HT1080 (cell line): Measurements from ENCODE around the gene SLC35E4. TPM values are rescaled to one million over a fixed set of nuclear protein-coding genes. Genes with fewer than 3 reads are reported as not detected.

Experiments
- DNase-seq: peaks from one replicate; pipeline ENCODE4 v3.0.0-alpha.2; 2015; ENCODE audit warnings: low read depth
- total RNA-seq: library from RNA; depleted of rRNA; stranded (reverse); fragments of >200 nt; shearing (Covaris generic); gene quantifications from 2 replicates; pipeline ENCODE4 v1.2.3, GENCODE V29; 2014; rRNA removed

Gene SLC35E4
- total RNA-seq, 1 experiment from 2014 or later = 40.0 TPM

- no peak for DNase-seq
Measured at GRCh38 chr22:30687358-30687757, 51.8 kb downstream of the SLC35E4 start.

GRCh38 chr22:30689622-30690021 lies 54.0 kb downstream of the SLC35E4 start:
- no peak for DNase-seq

DNA sequence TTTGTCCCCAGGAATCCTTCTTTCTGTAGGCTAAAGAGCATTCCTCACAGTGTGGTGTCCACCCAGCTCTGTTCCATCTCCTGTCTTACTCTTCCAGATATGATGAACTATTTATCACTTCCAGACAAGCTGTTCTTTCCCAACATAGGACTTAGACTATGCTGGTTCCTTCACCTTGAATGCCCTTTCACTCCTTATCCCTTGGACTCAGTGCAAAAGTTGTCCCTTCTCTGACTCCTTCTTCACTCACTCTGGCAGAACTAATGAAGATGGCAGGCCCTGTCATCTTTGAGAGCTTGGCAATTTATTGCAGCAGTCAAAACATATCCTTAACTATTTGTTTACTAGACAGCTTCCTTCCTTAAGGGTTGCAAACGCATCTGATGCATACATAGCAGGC lies 55.6 kb downstream of the SLC35E4 start:
- DNase-seq = no peak

- DNase-seq = peak; percentile 15
Measured at GRCh38 chr22:30694171-30694639, 58.6 kb downstream of the SLC35E4 start.

DNA sequence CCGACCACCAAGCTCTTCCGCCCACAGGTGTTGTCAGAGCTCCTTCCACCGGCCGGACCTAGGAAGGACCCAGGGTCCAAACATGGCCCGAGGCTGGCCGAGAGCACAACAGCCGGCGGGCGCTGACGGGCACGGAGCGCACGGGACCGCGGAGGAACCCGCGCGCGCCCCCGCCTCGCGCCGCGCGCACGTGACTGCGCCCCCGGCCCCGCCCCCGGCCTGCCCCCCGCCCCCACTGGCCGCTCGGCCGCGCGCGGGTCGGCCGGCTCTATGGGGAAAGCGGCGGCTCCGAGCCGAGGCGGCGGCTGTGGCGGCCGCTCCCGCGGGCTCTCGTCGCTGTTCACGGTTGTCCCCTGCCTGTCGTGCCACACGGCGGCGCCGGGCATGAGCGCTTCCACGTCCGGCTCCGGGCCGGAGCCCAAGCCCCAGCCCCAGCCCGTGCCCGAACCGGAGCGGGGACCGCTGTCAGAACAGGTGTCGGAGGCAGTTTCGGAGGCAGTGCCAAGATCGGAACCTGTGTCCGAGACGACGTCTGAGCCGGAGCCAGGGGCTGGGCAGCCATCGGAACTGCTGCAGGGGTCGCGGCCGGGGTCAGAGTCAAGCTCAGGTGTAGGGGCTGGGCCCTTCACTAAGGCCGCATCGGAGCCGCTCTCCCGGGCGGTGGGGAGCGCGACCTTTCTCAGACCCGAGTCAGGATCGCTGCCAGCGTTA lies 59.2 kb downstream of the SLC35E4 start, which contains the start of gene OSBP2:
Gene OSBP2 (plus strand): TSS at position 235 of the 711 bp plus-strand sequence. CDS start 36 bp downstream, at position 271.
- no peak for DNase-seq

DNA sequence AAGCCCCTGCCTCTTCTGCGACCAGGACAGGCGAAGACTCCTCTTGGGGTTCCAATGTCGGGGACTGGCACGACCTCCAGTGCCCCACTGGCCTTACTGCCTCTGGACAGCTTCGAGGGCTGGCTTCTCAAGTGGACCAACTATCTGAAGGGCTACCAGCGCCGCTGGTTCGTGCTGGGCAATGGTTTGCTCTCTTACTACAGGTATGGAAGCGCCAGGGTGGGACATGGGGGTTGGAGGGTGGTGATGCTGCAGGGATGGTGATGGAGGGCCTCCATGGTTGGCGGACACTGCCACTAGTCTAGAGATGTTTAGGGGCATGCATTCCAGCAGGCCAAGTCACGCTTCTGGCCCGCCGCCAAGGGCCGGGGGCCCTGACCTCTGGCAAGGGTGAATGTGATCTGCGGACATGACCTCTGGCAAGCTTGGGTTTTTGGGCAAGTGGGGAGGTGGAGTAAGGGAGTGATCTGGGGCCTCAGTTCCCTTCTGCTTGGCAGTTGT lies 59.8 kb downstream of the SLC35E4 start:
- no peak for DNase-seq

- DNase-seq = no peak
Measured at GRCh38 chr22:30695871-30696655, 60.5 kb downstream of the SLC35E4 start.

Other genes with a start within 250 kb of the SLC35E4 start
- 13.8 and 14.6 TPM in 2 replicates for gene RNF215, start 248.4 kb upstream of the SLC35E4 start, total RNA-seq
- gene SEC14L2, start 238.8 kb upstream of the SLC35E4 start, total RNA-seq = 8.6 and 13.5 TPM in 2 replicates
- gene MTFP1, start 210.0 kb upstream of the SLC35E4 start, total RNA-seq = 37.1 and 60.4 TPM in 2 replicates
- not detected in 2 replicates for gene SEC14L3, start 163.8 kb upstream of the SLC35E4 start, total RNA-seq
- gene SEC14L4, start 130.1 kb upstream of the SLC35E4 start, total RNA-seq = not detected in 2 replicates
- not detected in 2 replicates for gene SEC14L6, start 89.0 kb upstream of the SLC35E4 start, total RNA-seq
- not detected in 2 replicates for gene GAL3ST1, start 61.1 kb upstream of the SLC35E4 start, total RNA-seq
- gene PES1, start 43.9 kb upstream of the SLC35E4 start, total RNA-seq = 178 and 181 TPM in 2 replicates
- gene TCN2, start 28.6 kb upstream of the SLC35E4 start, total RNA-seq = 5.3 and 7.4 TPM in 2 replicates
- 6.9 and 7.9 TPM in 2 replicates for gene DUSP18, start 32.1 kb downstream of the SLC35E4 start, total RNA-seq
- 22.5 and 24.3 TPM in 2 replicates for gene OSBP2, start 59.1 kb downstream of the SLC35E4 start, total RNA-seq